SJCRH30 (cell line): Measurements from ENCODE around the gene CCDC171. TPM values are rescaled to one million over a fixed set of nuclear protein-coding genes. Genes with fewer than 3 reads are reported as not detected.
"Not testable (repeated sequence)": the region's sequence is repeated elsewhere in the genome, so short reads cannot be mapped to it uniquely, and the experiment has no call there.

ENCODE experiments used
- DNase-seq, 2 experiments: peaks; one replicate each; pipeline ENCODE4 v3.0.0-alpha.2; 2015 to 2020
- H3K27ac ChIP-seq: fragments of 250-450 bp; sonication (Bioruptor Pico); 2 replicates; pipeline ENCODE4 v1.5.1; 2020; ENCODE audit warnings: mild to moderate bottlenecking, moderate library complexity
- H3K27me3 ChIP-seq: fragments of 250-450 bp; sonication (Bioruptor Pico); 2 replicates; pipeline ENCODE4 v1.5.1; 2020; ENCODE audit warnings: mild to moderate bottlenecking, moderate library complexity
- H3K36me3 ChIP-seq: fragments of 250-450 bp; sonication (Bioruptor Pico); 2 replicates; pipeline ENCODE4 v1.5.1; 2020; ENCODE audit warnings: mild to moderate bottlenecking, moderate library complexity
- H3K4me1 ChIP-seq: fragments of 250-450 bp; sonication (Bioruptor Pico); 2 replicates; pipeline ENCODE4 v1.5.1; 2020; ENCODE audit warnings: mild to moderate bottlenecking, moderate library complexity
- H3K4me3 ChIP-seq: fragments of 250-450 bp; sonication (Bioruptor Pico); 2 replicates; pipeline ENCODE4 v1.5.1; 2020; ENCODE audit warnings: mild to moderate bottlenecking, moderate library complexity
- H3K9me3 ChIP-seq: fragments of 250-450 bp; sonication (Bioruptor Pico); replicated peaks from 2 replicates; pipeline ENCODE4 v1.5.1; 2020; ENCODE audit warnings: mild to moderate bottlenecking, moderate library complexity
- total RNA-seq: library from RNA; depleted of rRNA; stranded (reverse); fragments of >200 nt; shearing (Covaris generic); gene quantifications from 2 replicates; pipeline ENCODE4 v1.2.3, GENCODE V29; 2014

CCDC171 gene
- total RNA-seq, 1 experiment from 2014 or later: 2.4 TPM

- peak; percentile 7 to 9 for DNase-seq
- Histone ChIP-seq H3K27ac (no peak overlapping the region), H3K4me1 (no peaks in the 10 kb centered on the region), H3K9me3 (peaks cover 3% of the 10 kb centered on the region; the same call in 1 of the 2 replicates), H3K4me3 (no peak overlapping the region), H3K36me3 (no peaks in the 10 kb centered on the region), H3K27me3 (no peaks in the 10 kb centered on the region)
These were observed 144.6 kb downstream of the CCDC171 start for GRCh38 chr9:15697446-15697851.

- H3K27ac ChIP-seq: not testable (repeated sequence)
These were observed 147.2 kb downstream of the CCDC171 start for GRCh38 chr9:15699876-15700559.

GRCh38 chr9:15707000-15707399 lies 154.2 kb downstream of the CCDC171 start:
- no peaks in the 10 kb centered on the region for H3K27me3 ChIP-seq
- no peaks in the 10 kb centered on the region for H3K36me3 ChIP-seq
- H3K4me3 ChIP-seq: no peak overlapping the region
- DNase-seq: no peak
- no peak overlapping the region for H3K27ac ChIP-seq
- H3K4me1 ChIP-seq: no peaks in the 10 kb centered on the region
- no peaks in the 10 kb centered on the region for H3K9me3 ChIP-seq

More at GRCh38 chr9:15699876-15700559, 147.2 kb downstream of the CCDC171 start:
- H3K4me3 ChIP-seq, H3K9me3 ChIP-seq, DNase-seq, H3K36me3 ChIP-seq, H3K27me3 ChIP-seq, H3K4me1 ChIP-seq: not testable (repeated sequence)

- Histone ChIP-seq H3K36me3 (no peaks in the 10 kb centered on the region), H3K4me1 (no peaks in the 10 kb centered on the region), H3K9me3 (no peaks in the 10 kb centered on the region), H3K4me3 (no peak overlapping the region), H3K27ac (no peak overlapping the region), H3K27me3 (no peaks in the 10 kb centered on the region)
- no peak for DNase-seq
These were observed 158.7 kb downstream of the CCDC171 start for GRCh38 chr9:15711531-15711930.

- Histone ChIP-seq H3K27me3 (no peaks in the 10 kb centered on the region), H3K4me3 (no peak overlapping the region), H3K27ac (no peak overlapping the region), H3K9me3 (no peaks in the 10 kb centered on the region), H3K4me1 (no peaks in the 10 kb centered on the region), H3K36me3 (no peaks in the 10 kb centered on the region)
- DNase-seq: no peak
These were observed 159.1 kb downstream of the CCDC171 start for GRCh38 chr9:15711931-15712330.

GRCh38 chr9:15714746-15715145 lies 161.9 kb downstream of the CCDC171 start:
- Histone ChIP-seq H3K36me3 (no peaks in the 10 kb centered on the region), H3K27me3 (no peaks in the 10 kb centered on the region), H3K27ac (no peak overlapping the region), H3K4me1 (no peaks in the 10 kb centered on the region), H3K4me3 (no peak overlapping the region), H3K9me3 (no peaks in the 10 kb centered on the region)
- no peak for DNase-seq

- Histone ChIP-seq H3K27me3 (no peaks in the 10 kb centered on the region), H3K4me3 (no peak overlapping the region), H3K9me3 (no peaks in the 10 kb centered on the region), H3K36me3 (no peaks in the 10 kb centered on the region; the same call in 1 of the 2 replicates), H3K27ac (no peak overlapping the region), H3K4me1 (no peaks in the 10 kb centered on the region)
- DNase-seq: no peak
These were observed 164.6 kb downstream of the CCDC171 start for GRCh38 chr9:15717290-15717967.

GRCh38 chr9:15718423-15718822 lies 165.6 kb downstream of the CCDC171 start:
- DNase-seq: no peak
- Histone ChIP-seq H3K4me1 (no peaks in the 10 kb centered on the region), H3K27ac (no peak overlapping the region), H3K4me3 (no peak overlapping the region), H3K36me3 (no peaks in the 10 kb centered on the region; the same call in 1 of the 2 replicates), H3K27me3 (no peaks in the 10 kb centered on the region), H3K9me3 (no peaks in the 10 kb centered on the region)

GRCh38 chr9:15720861-15721260 lies 168.0 kb downstream of the CCDC171 start:
- no peak for DNase-seq
- Histone ChIP-seq H3K4me3 (no peak overlapping the region), H3K36me3 (no peaks in the 10 kb centered on the region; the same call in 1 of the 2 replicates), H3K27me3 (no peaks in the 10 kb centered on the region), H3K4me1 (no peaks in the 10 kb centered on the region; the same call in 1 of the 2 replicates), H3K9me3 (no peaks in the 10 kb centered on the region), H3K27ac (no peak overlapping the region)

- no peak for DNase-seq
- Histone ChIP-seq H3K27ac (no peak overlapping the region), H3K4me1 (no peaks in the 10 kb centered on the region; the same call in 1 of the 2 replicates), H3K9me3 (no peaks in the 10 kb centered on the region), H3K27me3 (no peaks in the 10 kb centered on the region), H3K36me3 (no peaks in the 10 kb centered on the region; the same call in 1 of the 2 replicates), H3K4me3 (no peak overlapping the region)
These were observed 170.0 kb downstream of the CCDC171 start for GRCh38 chr9:15722888-15723287.

GRCh38 chr9:15724016-15724415 lies 171.2 kb downstream of the CCDC171 start:
- H3K27ac ChIP-seq: no peak overlapping the region
- H3K36me3 ChIP-seq: no peaks in the 10 kb centered on the region; the same call in 1 of the 2 replicates
- H3K4me1 ChIP-seq: no peaks in the 10 kb centered on the region; the same call in 1 of the 2 replicates
- H3K4me3 ChIP-seq: no peak overlapping the region
- no peaks in the 10 kb centered on the region for H3K27me3 ChIP-seq
- no peaks in the 10 kb centered on the region for H3K9me3 ChIP-seq
- no peak for DNase-seq

GRCh38 chr9:15724612-15725011 lies 171.8 kb downstream of the CCDC171 start:
- Histone ChIP-seq H3K4me3 (no peak overlapping the region), H3K9me3 (no peaks in the 10 kb centered on the region), H3K27me3 (no peaks in the 10 kb centered on the region), H3K4me1 (no peaks in the 10 kb centered on the region; the same call in 1 of the 2 replicates), H3K36me3 (no peaks in the 10 kb centered on the region; the same call in 1 of the 2 replicates), H3K27ac (no peak overlapping the region)
- no peak for DNase-seq

GRCh38 chr9:15725953-15726352 lies 173.1 kb downstream of the CCDC171 start:
- Histone ChIP-seq H3K27ac (no peak overlapping the region), H3K27me3 (no peaks in the 10 kb centered on the region)
- DNase-seq: no peak

GRCh38 chr9:15729507-15729906 lies 176.7 kb downstream of the CCDC171 start:
- Histone ChIP-seq H3K4me1 (no peaks in the 10 kb centered on the region; the same call in 1 of the 2 replicates), H3K27ac (no peak overlapping the region), H3K9me3 (no peaks in the 10 kb centered on the region), H3K36me3 (no peaks in the 10 kb centered on the region), H3K27me3 (no peaks in the 10 kb centered on the region), H3K4me3 (no peak overlapping the region)
- no peak for DNase-seq

More at GRCh38 chr9:15725953-15726352, 173.1 kb downstream of the CCDC171 start:
- no peaks in the 10 kb centered on the region for H3K9me3 ChIP-seq
- no peaks in the 10 kb centered on the region; the same call in 1 of the 2 replicates for H3K4me1 ChIP-seq
- no peaks in the 10 kb centered on the region; the same call in 1 of the 2 replicates for H3K36me3 ChIP-seq
- no peak overlapping the region for H3K4me3 ChIP-seq
